ENCODE measurements around the gene SLC30A9. TPM values are rescaled to one million over a fixed set of nuclear protein-coding genes. Genes with fewer than 3 reads are reported as not detected.

The SLC30A9 gene
- total and polyA plus RNA-seq, 2 donors from 2014 or later = 52.3 to 70.8 TPM

DNA sequence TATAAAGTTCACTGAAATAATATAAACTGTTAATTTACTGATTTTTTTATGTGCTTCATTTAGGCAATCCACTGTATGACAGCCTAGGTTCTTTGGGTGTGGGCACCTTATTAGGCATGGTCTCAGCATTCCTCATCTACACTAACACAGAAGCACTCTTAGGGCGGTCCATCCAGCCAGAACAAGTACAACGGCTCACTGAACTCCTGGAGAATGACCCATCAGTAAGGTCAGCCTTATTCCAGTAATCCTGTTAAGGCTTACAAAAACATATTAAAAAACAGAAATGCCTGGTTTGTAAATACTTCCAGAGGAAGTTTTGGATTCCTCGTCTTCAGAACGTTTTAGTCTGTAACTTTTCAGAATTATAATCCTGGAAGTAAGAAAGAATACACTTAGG, 80.1 kb downstream of the SLC30A9 start:
- no peak for TF ChIP-seq CTCF (IDR thresholded peaks at IDR 0.05; ENCODE audit: borderline replicate concordance, extremely low read depth, insufficient read depth)
- Histone ChIP-seq H3K4me1 (ENCODE audit: control insufficient read depth in 2 of 3, insufficient read depth in 2 of 3, low read depth in 1 of 3, low read length in 3 of 3) (no peaks in the 10 kb centered on the region), H3K4me3 (ENCODE audit: low read length in 3 of 3) (no peak overlapping the region), H3K27me3 (ENCODE audit: control insufficient read depth, insufficient read depth, low read length) (no peaks in the 10 kb centered on the region), H3K9ac (ENCODE audit: low read length in 3 of 3) (no peak overlapping the region), H3K27ac (ENCODE audit: low read depth in 2 of 2, low read length in 2 of 2) (no peak overlapping the region), H3K9me3 (ENCODE audit: control insufficient read depth in 2 of 3, insufficient read depth in 1 of 3, low read length in 3 of 3) (no peaks in the 10 kb centered on the region), H3K36me3 (ENCODE audit: control insufficient read depth in 2 of 3, insufficient read depth in 3 of 3, low read length in 3 of 3) (peaks cover 0 to 4% (median 0%) of the 10 kb centered on the region in 3 donors)
- intact Hi-C loops (cut with DNase I) = no loop called here
- no peak for DNase-seq
- no peak for FAIRE-seq

GRCh38 chr4:42074294-42074693, 84.0 kb downstream of the SLC30A9 start:
- FAIRE-seq (no peak), DNase-seq (peak in 1 of 5 donors; percentile 6)
- Histone ChIP-seq H3K4me1 (ENCODE audit: control insufficient read depth in 2 of 3, insufficient read depth in 2 of 3, low read depth in 1 of 3, low read length in 3 of 3) (no peaks in the 10 kb centered on the region), H3K4me3 (ENCODE audit: low read length in 3 of 3) (no peak overlapping the region), H3K27me3 (ENCODE audit: control insufficient read depth, insufficient read depth, low read length) (no peaks in the 10 kb centered on the region), H3K36me3 (ENCODE audit: control insufficient read depth in 2 of 3, insufficient read depth in 3 of 3, low read length in 3 of 3) (peaks cover 0 to 4% (median 3%) of the 10 kb centered on the region in 3 donors), H3K27ac (ENCODE audit: low read depth in 2 of 2, low read length in 2 of 2) (no peak overlapping the region), H3K9ac (ENCODE audit: low read length in 3 of 3) (no peak overlapping the region), H3K9me3 (ENCODE audit: control insufficient read depth in 2 of 3, insufficient read depth in 1 of 3, low read length in 3 of 3) (no peaks in the 10 kb centered on the region)
- TF ChIP-seq CTCF (IDR thresholded peaks at IDR 0.05; ENCODE audit: borderline replicate concordance, extremely low read depth, insufficient read depth) = no peak
- intact Hi-C loops (cut with DNase I) = no loop called here

DNA sequence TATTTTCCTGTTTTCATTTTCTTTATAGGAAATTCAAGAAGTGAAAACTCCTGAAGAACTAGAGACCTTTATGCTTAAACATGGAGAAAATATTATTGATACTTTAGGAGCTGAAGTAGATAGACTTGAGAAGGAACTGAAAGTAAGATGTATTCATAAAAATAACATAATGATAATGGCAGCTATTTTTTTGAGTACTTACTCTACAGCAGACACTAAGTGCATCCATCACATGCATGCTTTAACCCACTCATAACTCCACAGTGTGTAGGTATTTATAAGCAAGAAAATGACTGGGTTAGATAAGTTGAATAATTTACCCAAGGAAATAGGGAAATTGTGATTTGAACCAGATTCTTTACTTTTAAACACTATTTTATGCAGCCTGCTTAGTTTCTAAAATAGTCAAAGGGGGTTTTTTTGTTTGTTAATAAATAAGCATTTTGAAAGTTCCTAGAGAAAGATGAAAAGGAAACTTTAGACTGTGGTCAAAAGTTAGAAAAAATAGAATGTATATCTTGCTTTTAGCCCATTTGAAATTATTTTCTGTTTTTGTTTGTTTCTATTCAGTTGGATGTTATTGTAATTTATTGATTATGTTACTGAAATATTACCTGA, 88.0 kb downstream of the SLC30A9 start:
- H3K36me3 ChIP-seq (ENCODE audit: control insufficient read depth in 2 of 3, insufficient read depth in 3 of 3, low read length in 3 of 3) = peaks cover 0 to 10% (median 8%) of the 10 kb centered on the region in 3 donors
- no peak for FAIRE-seq
- no peak overlapping the region for H3K9ac ChIP-seq (ENCODE audit: low read length in 3 of 3)
- TF ChIP-seq CTCF (IDR thresholded peaks at IDR 0.05; ENCODE audit: borderline replicate concordance, extremely low read depth, insufficient read depth) = no peak
- no peaks in the 10 kb centered on the region for H3K4me1 ChIP-seq (ENCODE audit: control insufficient read depth in 2 of 3, insufficient read depth in 2 of 3, low read depth in 1 of 3, low read length in 3 of 3)
- no peak overlapping the region for H3K4me3 ChIP-seq (ENCODE audit: low read length in 3 of 3)
- intact Hi-C loops (cut with DNase I) = no loop called here
- DNase-seq = no peak
- H3K27me3 ChIP-seq (ENCODE audit: control insufficient read depth, insufficient read depth, low read length) = no peaks in the 10 kb centered on the region
- no peak overlapping the region for H3K27ac ChIP-seq (ENCODE audit: low read depth in 2 of 2, low read length in 2 of 2)
- no peaks in the 10 kb centered on the region for H3K9me3 ChIP-seq (ENCODE audit: control insufficient read depth in 2 of 3, insufficient read depth in 1 of 3, low read length in 3 of 3)

GRCh38 chr4:42080306-42080705, 90.0 kb downstream of the SLC30A9 start:
- DNase-seq (peak in 4 of 5 donors; percentile 52 to 71 (median 68)), FAIRE-seq (no peak)
- no peak overlapping the region for H3K27ac ChIP-seq (ENCODE audit: low read depth in 2 of 2, low read length in 2 of 2)
- no peaks in the 10 kb centered on the region for H3K27me3 ChIP-seq (ENCODE audit: control insufficient read depth, insufficient read depth, low read length)
- H3K4me3 ChIP-seq (ENCODE audit: low read length in 3 of 3) = no peak overlapping the region
- TF ChIP-seq CTCF (IDR thresholded peaks at IDR 0.05; ENCODE audit: borderline replicate concordance, extremely low read depth, insufficient read depth) = no peak
- intact Hi-C loops (cut with DNase I) = no loop called here
- no peak overlapping the region for H3K9ac ChIP-seq (ENCODE audit: low read length in 3 of 3)
- no peaks in the 10 kb centered on the region for H3K4me1 ChIP-seq (ENCODE audit: control insufficient read depth in 2 of 3, insufficient read depth in 2 of 3, low read depth in 1 of 3, low read length in 3 of 3)
- H3K36me3 ChIP-seq (ENCODE audit: control insufficient read depth in 2 of 3, insufficient read depth in 3 of 3, low read length in 3 of 3) = peaks cover 0 to 8% (median 6%) of the 10 kb centered on the region in 3 donors
- H3K9me3 ChIP-seq (ENCODE audit: control insufficient read depth in 2 of 3, insufficient read depth in 1 of 3, low read length in 3 of 3) = no peaks in the 10 kb centered on the region

Measured in kidney (tissue), 14 donors.